GM12872 (cell line): Measurements from ENCODE around the gene CUL5.

ENCODE experiments used
- TF ChIP-seq, protein P1 (sequence below): IDR thresholded peaks from 3 replicates; pipeline ENCODE4 v1.5.1; 2011; ENCODE audit warnings: low read depth, mild to moderate bottlenecking, low read length, moderate library complexity; ENCODE audit not compliant: insufficient read depth

The CUL5 gene

DNA sequence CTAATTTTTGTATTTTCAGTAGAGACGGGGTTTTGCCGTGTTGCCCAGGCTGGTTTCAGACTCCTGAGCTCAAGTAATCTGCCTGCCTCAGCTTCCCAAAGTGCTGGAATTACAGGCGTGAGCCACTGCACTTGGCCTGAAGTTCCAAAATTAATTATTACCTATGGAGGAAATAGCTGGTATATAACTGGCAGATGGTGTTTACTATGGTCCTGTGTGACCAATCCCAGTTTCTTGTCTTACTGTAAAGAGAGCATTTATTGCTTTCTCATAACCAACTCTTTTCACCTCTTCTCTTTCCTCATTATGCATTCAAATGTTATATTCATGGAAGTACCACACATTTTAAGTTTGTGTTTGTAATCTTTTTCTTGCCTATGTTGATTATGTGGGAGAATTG, 88.5 kb downstream of the CUL5 start:
- TF ChIP-seq, protein P1, sequence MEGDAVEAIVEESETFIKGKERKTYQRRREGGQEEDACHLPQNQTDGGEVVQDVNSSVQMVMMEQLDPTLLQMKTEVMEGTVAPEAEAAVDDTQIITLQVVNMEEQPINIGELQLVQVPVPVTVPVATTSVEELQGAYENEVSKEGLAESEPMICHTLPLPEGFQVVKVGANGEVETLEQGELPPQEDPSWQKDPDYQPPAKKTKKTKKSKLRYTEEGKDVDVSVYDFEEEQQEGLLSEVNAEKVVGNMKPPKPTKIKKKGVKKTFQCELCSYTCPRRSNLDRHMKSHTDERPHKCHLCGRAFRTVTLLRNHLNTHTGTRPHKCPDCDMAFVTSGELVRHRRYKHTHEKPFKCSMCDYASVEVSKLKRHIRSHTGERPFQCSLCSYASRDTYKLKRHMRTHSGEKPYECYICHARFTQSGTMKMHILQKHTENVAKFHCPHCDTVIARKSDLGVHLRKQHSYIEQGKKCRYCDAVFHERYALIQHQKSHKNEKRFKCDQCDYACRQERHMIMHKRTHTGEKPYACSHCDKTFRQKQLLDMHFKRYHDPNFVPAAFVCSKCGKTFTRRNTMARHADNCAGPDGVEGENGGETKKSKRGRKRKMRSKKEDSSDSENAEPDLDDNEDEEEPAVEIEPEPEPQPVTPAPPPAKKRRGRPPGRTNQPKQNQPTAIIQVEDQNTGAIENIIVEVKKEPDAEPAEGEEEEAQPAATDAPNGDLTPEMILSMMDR: no peak

DNA sequence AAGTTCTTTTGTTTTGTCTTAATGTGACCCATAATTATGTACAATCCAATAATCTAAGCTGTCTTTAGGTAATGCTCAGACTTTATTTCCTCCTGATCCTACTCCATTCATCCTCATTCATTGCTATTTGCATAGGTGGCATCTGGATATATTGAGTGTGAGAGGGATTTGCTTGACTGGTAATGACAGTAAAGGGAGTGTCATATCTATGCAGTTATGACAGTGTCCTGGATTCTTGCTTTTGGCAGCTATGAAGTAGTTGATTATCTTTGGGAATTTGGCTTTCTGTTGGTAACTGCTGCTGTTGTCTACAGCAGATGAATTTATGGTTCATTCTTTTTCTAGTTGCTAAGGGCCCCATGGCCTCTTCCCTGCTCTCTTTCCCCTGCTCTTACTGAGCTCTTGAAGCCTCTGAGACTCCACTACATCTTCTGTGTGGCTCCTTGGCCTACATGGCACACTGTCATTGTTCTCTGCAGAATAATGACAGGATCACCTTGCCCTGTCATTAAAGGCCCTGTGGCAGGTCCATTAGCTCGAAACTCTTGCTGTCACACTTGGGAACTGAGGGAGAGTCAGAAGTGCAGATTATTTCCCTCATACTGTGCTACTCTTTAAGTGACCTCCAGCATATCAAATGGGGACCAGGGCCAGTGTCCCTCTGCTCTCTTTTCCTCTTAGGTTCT, 92.5 kb downstream of the CUL5 start:
- TF ChIP-seq, protein P1: no peak

DNA sequence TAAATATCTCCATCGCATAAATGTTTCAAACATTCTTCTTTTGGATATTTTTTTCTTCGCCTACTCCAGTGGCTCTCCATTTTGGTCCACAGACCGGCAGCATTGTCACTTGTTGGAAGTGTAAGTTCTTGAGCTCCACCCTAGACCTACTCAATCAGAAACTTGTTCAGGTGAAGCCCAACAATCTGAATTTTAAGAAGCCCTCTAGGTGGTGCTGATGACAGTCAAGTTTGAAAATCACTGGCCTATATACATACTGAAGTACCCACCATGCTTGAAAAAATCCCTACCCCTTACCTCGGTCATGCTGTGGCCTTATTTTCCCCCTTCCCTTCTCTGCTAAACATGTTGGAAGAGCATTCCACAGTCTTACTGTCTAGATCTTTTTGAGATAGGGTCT, 102.4 kb downstream of the CUL5 start:
- TF ChIP-seq, protein P1: 0 out of 3 replicates have a peak, but pooled peaks have one; percentile 6

DNA sequence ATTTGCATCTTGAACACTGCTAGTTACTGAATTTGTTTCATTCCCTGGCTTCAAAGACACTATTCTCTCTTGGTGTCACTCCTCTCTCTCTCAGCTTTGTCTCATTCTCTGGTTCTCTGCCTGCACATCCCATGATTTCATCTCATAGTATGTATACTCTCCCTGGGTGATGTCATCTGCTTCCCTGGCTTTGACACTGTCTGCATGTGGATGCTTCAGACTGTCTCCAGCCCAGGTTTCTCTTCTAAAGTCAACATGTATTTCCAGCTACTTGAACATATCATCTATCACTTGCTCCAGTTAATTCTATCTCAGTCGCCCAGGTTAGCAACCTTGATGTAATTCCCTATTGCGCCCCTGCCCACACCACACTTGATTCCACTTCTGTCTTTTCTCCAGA, 103.4 kb downstream of the CUL5 start:
- TF ChIP-seq, protein P1: no peak

DNA sequence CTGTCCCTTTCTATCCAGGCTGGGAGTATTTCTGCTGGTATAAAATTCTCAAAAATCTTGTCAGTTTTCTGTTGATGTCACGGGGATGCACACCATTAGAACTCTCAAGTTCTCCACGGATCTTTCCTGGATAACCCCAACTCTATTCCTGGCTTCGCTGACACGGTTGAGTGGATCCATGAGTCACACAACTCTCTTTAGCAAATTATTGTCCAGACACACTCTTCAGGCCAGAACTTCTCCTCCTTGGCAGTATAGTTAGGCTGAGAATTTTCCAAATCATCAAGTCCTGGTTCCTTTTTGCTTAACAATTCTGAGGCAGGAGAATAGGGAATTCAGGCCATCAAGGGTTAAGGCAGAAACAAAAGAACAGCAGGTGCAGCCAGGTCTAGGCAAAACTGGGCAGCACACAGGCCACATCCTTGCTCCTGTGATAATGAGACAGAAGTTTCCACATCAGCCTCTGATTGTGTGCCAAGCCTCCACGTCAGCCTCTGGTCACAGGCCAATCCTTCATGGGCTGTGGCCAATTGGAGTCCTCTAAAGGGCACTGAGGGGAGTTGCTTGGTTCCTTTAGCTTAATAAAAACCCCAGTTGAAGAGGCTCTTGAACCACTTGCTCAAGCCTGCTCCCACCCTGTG, 106.9 kb downstream of the CUL5 start:
- TF ChIP-seq, protein P1: no peak

DNA sequence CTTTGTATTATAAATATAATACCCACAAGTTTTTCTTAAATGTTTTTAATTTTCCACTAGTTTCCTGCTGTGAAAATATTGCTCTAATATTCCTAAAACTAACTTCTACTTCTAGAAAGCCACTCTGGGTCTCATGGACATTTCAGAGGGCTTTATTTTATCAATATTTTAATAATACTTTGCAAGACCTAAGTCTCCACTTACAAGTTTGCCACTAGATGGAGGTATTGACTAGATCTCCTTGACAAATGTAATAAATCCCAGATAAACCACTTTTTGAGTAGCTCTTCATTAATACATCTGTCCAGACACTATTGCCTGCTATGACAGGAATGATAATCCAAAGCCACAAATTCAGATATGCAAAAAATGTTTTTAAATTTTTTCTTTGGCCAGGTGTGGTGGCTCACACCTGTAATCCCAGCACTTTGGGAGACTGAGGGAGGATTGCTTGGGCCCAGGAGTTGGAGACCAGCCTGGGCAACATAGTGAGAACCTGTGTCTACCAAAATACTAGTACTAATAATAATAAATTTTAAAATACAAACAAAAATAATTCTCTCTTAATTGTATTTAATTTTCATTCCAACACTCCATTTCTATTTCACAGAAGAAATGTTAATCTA, 109.2 kb downstream of the CUL5 start:
- TF ChIP-seq, protein P1: peak; percentile 40; the same call in 1 of the 3 replicates

DNA sequence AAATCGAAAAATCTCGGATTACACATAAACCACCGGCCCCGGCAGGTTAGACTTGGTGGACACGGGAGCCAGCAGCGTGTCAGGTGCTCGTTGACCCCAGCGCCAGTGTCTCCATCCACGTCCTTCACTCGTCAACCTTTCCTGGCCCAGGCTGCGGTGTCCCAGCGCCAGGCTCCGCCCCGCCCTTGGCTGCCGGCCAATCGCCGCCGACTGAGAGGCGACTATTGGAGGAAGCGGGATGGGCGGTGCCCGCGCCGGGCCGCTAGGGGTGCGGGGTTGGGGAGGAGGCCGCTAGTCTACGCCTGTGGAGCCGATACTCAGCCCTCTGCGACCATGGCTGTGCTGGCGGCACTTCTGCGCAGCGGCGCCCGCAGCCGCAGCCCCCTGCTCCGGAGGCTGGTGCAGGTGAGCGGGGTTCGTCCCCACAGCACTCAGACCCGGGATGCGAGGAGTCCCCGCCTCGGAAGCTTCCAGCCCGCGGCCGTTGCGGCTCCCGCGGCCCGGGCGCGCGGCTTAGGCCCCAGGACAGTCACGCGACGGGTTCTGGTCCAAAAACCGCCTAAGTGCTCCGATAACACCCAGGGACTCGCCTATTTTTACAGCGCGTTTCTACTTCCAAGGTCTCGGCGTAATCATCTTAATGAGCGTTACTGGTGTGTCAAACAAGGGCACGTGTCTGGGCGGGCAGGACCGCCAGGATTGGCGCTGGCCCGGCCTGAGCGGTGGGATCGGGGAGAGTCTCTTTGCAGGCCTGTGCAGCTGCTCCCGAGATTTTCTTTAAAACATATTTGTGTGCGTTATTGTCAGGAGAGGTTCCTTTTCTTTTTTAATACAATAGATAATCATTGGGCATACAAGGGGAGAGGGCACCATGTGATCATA, 112.8 kb downstream of the CUL5 start, which contains the start of gene ACAT1:
TSS of gene ACAT1 (plus strand) at position 294 of the 882 bp plus-strand sequence. CDS start at position 334, 40 bp downstream.
- TF ChIP-seq, protein P1: peak; percentile 36; the same call in 2 of the 3 replicates
